Uterus (tissue), 2 donors: ENCODE measurements around the gene OR52I2.

Experiments used
- CTCF ChIP-seq, 4 experiments: fragments of 200-600 bp in 2 of 4; fragments of 450-650 bp in 2 of 4; sonication (generic) in 2 of 4; IDR thresholded peaks; one replicate each; pipeline ENCODE4 v1.5.1; 2016 to 2019; ENCODE audit warnings: antibody characterized with exemption in 4 of 4, mild to moderate bottlenecking in 2 of 4, moderate library complexity in 1 of 4
- POLR2A ChIP-seq, 2 donors: fragments of 450-650 bp; IDR thresholded peaks; one replicate each; pipeline ENCODE4 v1.6.1; 2016; ENCODE audit warnings: antibody characterized with exemption in 2 of 2, mild to moderate bottlenecking in 1 of 2, moderate library complexity in 1 of 2

- TF ChIP-seq CTCF (IDR thresholded peaks at IDR 0.05) (no peak), POLR2A (IDR thresholded peaks at IDR 0.05) (no peak)
These were observed 30.1 kb upstream of the OR52I2 start for GRCh38 chr11:4551346-4551979.
